K562 (cell line): ENCODE measurements around the gene MAPKAPK2. TPM values are rescaled to one million over a fixed set of nuclear protein-coding genes. Genes with fewer than 3 reads are reported as not detected.

Experiments
- ARID3A ChIP-seq: IDR thresholded peaks from 2 replicates; pipeline ENCODE4 v1.6.1; 2012; ENCODE audit warnings: low read depth, low read length, improper control_type of control experiment, borderline replicate concordance
- BCL6 ChIP-seq: fragments of 250-450 bp; sonication (Bioruptor Pico); IDR thresholded peaks from 2 replicates; pipeline ENCODE4 v1.4.0; 2020
- BRD9 ChIP-seq: fragments of 450-650 bp; IDR thresholded peaks from 2 replicates; pipeline ENCODE4 v1.6.1; 2018; ENCODE audit warnings: low read depth; ENCODE audit not compliant: partially characterized antibody
- CREM ChIP-seq: IDR thresholded peaks from 2 replicates; pipeline ENCODE4 v1.6.1; 2014; ENCODE audit warnings: antibody characterized with exemption, low read depth
- E2F6 ChIP-seq, 2 experiments: IDR thresholded peaks; 2 replicates each; pipeline ENCODE4 v1.6.1; 2011; ENCODE audit warnings: borderline replicate concordance in 1 of 2, control low read depth in 1 of 2, low read depth in 1 of 2, low read length in 1 of 2, mild to moderate bottlenecking in 1 of 2, mixed read lengths in 1 of 2, moderate library complexity in 1 of 2; ENCODE audit not compliant: insufficient read depth in 1 of 2, insufficient read length in 1 of 2, poor library complexity in 1 of 2, severe bottlenecking in 1 of 2; ENCODE audit errors: extremely low read depth in 1 of 2
- ETV5 ChIP-seq: sonication (generic); formaldehyde crosslinking; IDR thresholded peaks from 2 replicates; pipeline ENCODE4 v1.4.0; 2020; ENCODE audit warnings: low read depth, mild to moderate bottlenecking, missing genetic modification reagents
- FOXJ3 ChIP-seq: sonication (generic); formaldehyde crosslinking; IDR thresholded peaks from 2 replicates; pipeline ENCODE4 v1.4.0; 2020; ENCODE audit warnings: mild to moderate bottlenecking, missing genetic modification reagents
- GATAD2B ChIP-seq: fragments of 450-650 bp; IDR thresholded peaks from 2 replicates; pipeline ENCODE4 v1.6.1; 2017; ENCODE audit warnings: mild to moderate bottlenecking, borderline replicate concordance
- HBP1 ChIP-seq: fragments of 450-650 bp; formaldehyde crosslinking; IDR thresholded peaks from 2 replicates; pipeline ENCODE4 v1.4.0; 2022; ENCODE audit warnings: missing genetic modification characterization
- KDM2B ChIP-seq: fragments of 250-450 bp; sonication (Bioruptor Pico); IDR thresholded peaks from 2 replicates; pipeline ENCODE4 v1.8.0; 2021; ENCODE audit warnings: mild to moderate bottlenecking, moderate library complexity
- LARP7 ChIP-seq: fragments of 450-650 bp; IDR thresholded peaks from 2 replicates; pipeline ENCODE4 v1.6.1; 2016
- MEIS2 ChIP-seq: fragments of 450-650 bp; IDR thresholded peaks from 2 replicates; pipeline ENCODE4 v1.6.1; 2014; ENCODE audit warnings: mild to moderate bottlenecking; ENCODE audit not compliant: partially characterized antibody
- NELFE ChIP-seq: IDR thresholded peaks from 2 replicates; pipeline ENCODE4 v1.6.1; 2011; ENCODE audit warnings: mild to moderate bottlenecking; ENCODE audit not compliant: insufficient read depth, insufficient read length
- PHF8 ChIP-seq: fragments of 200-600 bp; sonication (generic); IDR thresholded peaks from 2 replicates; pipeline ENCODE4 v1.6.1; 2012; ENCODE audit warnings: mixed run types, mild to moderate bottlenecking, inconsistent platforms, low read length, moderate library complexity, borderline replicate concordance
- SAP30 ChIP-seq: fragments of 200-600 bp; sonication (generic); IDR thresholded peaks from 2 replicates; pipeline ENCODE4 v1.6.1; 2012; ENCODE audit warnings: borderline replicate concordance, low read depth, mild to moderate bottlenecking, moderate library complexity, low read length, control low read depth, inconsistent platforms; ENCODE audit not compliant: insufficient read depth, poor library complexity, severe bottlenecking
- SIN3A ChIP-seq, 2 experiments: fragments of 150-350 bp in 1 of 2; IDR thresholded peaks; 2 replicates each; pipeline ENCODE4 v1.6.1; 2011 to 2016; ENCODE audit warnings: borderline replicate concordance in 2 of 2, low read depth in 2 of 2, low read length in 2 of 2, mild to moderate bottlenecking in 2 of 2, moderate library complexity in 2 of 2; ENCODE audit not compliant: control insufficient read depth in 1 of 2
- THRB ChIP-seq: fragments of 450-650 bp; formaldehyde crosslinking; conservative IDR thresholded peaks from 2 replicates; pipeline ENCODE4 v1.4.0; 2022; ENCODE audit warnings: mild to moderate bottlenecking, missing genetic modification characterization
- ZBTB7A ChIP-seq: IDR thresholded peaks from 2 replicates; pipeline ENCODE4 v1.6.1; 2011; ENCODE audit warnings: low read depth, mild to moderate bottlenecking, low read length, moderate library complexity, borderline replicate concordance; ENCODE audit not compliant: control insufficient read depth
- ZNF174 ChIP-seq: fragments of 250-450 bp; sonication (Bioruptor Pico); IDR thresholded peaks from 2 replicates; pipeline ENCODE4 v1.4.0; 2020; ENCODE audit warnings: mild to moderate bottlenecking
- ZNF263 ChIP-seq: sonication (generic); formaldehyde crosslinking; IDR thresholded peaks from 2 replicates; pipeline ENCODE4 v1.8.0; 2022; ENCODE audit warnings: mild to moderate bottlenecking, missing genetic modification reagents, borderline replicate concordance
- polyA plus RNA-seq, 8 experiments: library from polyadenylated mRNA; depleted of rRNA in 4 of 8; stranded (reverse) in 5 of 8; unstranded in 3 of 8; fragments of >200 nt; fragmentation: Nextera tagmentation in 2 of 8; fragmentation: Illumina TruSeq in 1 of 8; extraction: Ambion mirVana in 2 of 8; extraction: Trizol in 1 of 8; gene quantifications; 2 replicates each; pipeline versions ENCODE4 v1.2.1 to v1.2.3, GENCODE V29; 2011 to 2014; ENCODE audit warnings: inconsistent platforms in 1 of 8, missing spikeins in 1 of 8
- total RNA-seq, 7 experiments: library from RNA; depleted of rRNA in 6 of 7; stranded (reverse); fragments of >200 nt in 6 of 7; fragmentation: Illumina TruSeq in 2 of 7; extraction: Trizol in 2 of 7; gene quantifications; 2 replicates each; pipeline versions ENCODE4 v1.2.1 to v1.2.3, GENCODE V29; 2011 to 2021; ENCODE audit warnings: low replicate concordance in 1 of 7

The MAPKAPK2 gene
- total and polyA plus RNA-seq, 9 of the 15 experiments (the other 6 are each of a cell fraction or from before 2014, with no cell fraction given) = 0.63 to 94.2 (median 52.1) TPM

- TF ChIP-seq NELFE (no peak), CREM (peak; percentile 80), ARID3A (no peak), FOXJ3 (CRISPR knock-in tag) (no peak), ETV5 (CRISPR knock-in tag) (no peak), THRB (CRISPR knock-in tag) (0 out of 2 replicates have a peak, but pooled peaks have one; percentile 27), LARP7 (0 out of 2 replicates have a peak, but pooled peaks have one; percentile 36), KDM2B (CRISPR knock-in tag) (peak; percentile 90), ZNF263 (CRISPR knock-in tag) (0 out of 2 replicates have a peak, but pooled peaks have one; percentile 21), SIN3A (IDR thresholded peaks at IDR 0.05; ENCODE audit: borderline replicate concordance in 2 of 2, control insufficient read depth in 1 of 2, low read depth in 2 of 2, low read length in 2 of 2) (peak; percentile 13 to 50; a peak in 1 of 4 replicates), MEIS2 (no peak), ZNF174 (CRISPR knock-in tag) (no peak), SAP30 (peak; percentile 14), PHF8 (peak; percentile 37; the same call in 1 of the 2 replicates), HBP1 (CRISPR knock-in tag) (0 out of 2 replicates have a peak, but pooled peaks have one; percentile 20), E2F6 (IDR thresholded peaks at IDR 0.05; ENCODE audit: borderline replicate concordance in 1 of 2, extremely low read depth in 1 of 2, insufficient read depth in 1 of 2, insufficient read length in 1 of 2, low read depth in 1 of 2, low read length in 1 of 2, poor library complexity in 1 of 2, severe bottlenecking in 1 of 2) (peak in 1 of 2 experiments; percentile 10), GATAD2B (peak; percentile 27; the same call in 1 of the 2 replicates), ZBTB7A (0 out of 2 replicates have a peak, but pooled peaks have one; percentile 66), BCL6 (no peak), BRD9 (no peak)
These were observed at the start of gene MAPKAPK2 (continued) for GRCh38 chr1:206684478-206685333.
